RWPE2 (cell line): ENCODE results near the gene SUN1.

Experiments used
- ATAC-seq: fragments of 200-7000 bp; cut with Tn5 transposase; 3 replicates; pipeline ENCODE4 v1.9.1; 2021; ENCODE audit warnings: low read depth
- DNase-seq: peaks from one replicate; pipeline ENCODE4 v3.0.0-alpha.2; 2020; ENCODE audit warnings: low spot score
- H3K27ac ChIP-seq: fragments of 450-650 bp; 2 replicates; pipeline ENCODE4 v1.5.1; 2017; ENCODE audit warnings: mild to moderate bottlenecking; ENCODE audit not compliant: poor library complexity, severe bottlenecking
- H3K27me3 ChIP-seq: fragments of 250-450 bp; sonication (Bioruptor Pico); 2 replicates; pipeline ENCODE4 v1.5.1; 2021; ENCODE audit warnings: mild to moderate bottlenecking, moderate library complexity; ENCODE audit not compliant: insufficient read depth, poor library complexity, severe bottlenecking
- H3K36me3 ChIP-seq: fragments of 250-450 bp; sonication (Bioruptor Pico); 2 replicates; pipeline ENCODE4 v1.5.1; 2020; ENCODE audit warnings: low read depth, mild to moderate bottlenecking, moderate library complexity
- H3K4me1 ChIP-seq: fragments of 250-450 bp; sonication (Bioruptor Pico); 2 replicates; pipeline ENCODE4 v1.5.1; 2021; ENCODE audit warnings: mild to moderate bottlenecking, moderate library complexity; ENCODE audit not compliant: insufficient read depth, poor library complexity, severe bottlenecking
- H3K4me3 ChIP-seq: fragments of 250-450 bp; sonication (Bioruptor Pico); 2 replicates; pipeline ENCODE4 v1.5.1; 2021; ENCODE audit warnings: mild to moderate bottlenecking, moderate library complexity; ENCODE audit not compliant: severe bottlenecking
- H3K9me3 ChIP-seq: fragments of 250-450 bp; sonication (Bioruptor Pico); 2 replicates; pipeline ENCODE4 v1.5.1; 2021; ENCODE audit warnings: mild to moderate bottlenecking, moderate library complexity; ENCODE audit not compliant: severe bottlenecking
- TF ChIP-seq, protein P1 (sequence below): fragments of 450-650 bp; IDR thresholded peaks from one replicate; pipeline ENCODE4 v1.5.1; 2017; ENCODE audit warnings: mild to moderate bottlenecking, moderate library complexity; ENCODE audit not compliant: poor library complexity, severe bottlenecking

The SUN1 gene

DNA sequence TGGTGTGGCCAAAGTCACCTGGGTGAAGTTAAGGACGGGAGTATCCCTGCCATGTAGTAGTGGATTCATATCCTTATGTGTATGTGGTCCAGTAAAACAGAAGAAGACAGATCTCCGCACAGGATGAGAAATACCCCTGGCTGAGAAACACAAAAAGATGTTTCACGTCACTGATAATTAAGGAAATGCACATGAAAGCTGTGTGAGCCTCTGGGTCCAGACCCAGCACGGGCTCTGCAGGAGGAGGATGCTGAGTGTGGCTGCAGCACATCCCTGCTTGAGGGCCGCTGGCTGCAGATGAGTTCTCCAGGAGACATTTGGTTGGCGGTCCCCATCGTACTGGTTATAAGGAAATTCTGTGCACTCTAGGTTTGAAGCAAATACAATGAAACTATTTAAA lies 8.2 kb upstream of the SUN1 start:
- peak; percentile 20 for DNase-seq
- peaks cover 15% of the 10 kb centered on the region for H3K4me1 ChIP-seq

DNA sequence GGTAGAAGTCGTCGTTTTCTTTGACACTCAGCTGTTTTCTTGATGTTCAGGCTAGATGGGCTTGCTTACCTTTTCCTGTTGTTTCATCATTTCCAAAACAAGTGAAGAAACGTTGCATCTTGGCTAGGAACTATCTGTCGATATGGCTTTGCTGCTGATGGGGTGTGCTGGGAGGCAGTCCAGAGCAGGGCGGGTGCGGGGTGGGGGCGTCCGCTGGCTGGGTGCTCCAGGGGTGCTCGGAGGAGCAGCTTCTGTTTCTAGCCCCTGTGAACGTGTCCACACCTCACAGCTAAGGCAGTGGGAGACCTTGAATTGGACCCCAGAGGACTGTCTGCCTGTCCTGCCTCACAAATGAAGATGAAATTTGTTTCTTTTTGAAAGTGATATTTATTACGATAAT lies 7.6 kb upstream of the SUN1 start:
- ATAC-seq (no peak), DNase-seq (peak; percentile 25)
- no peaks in the 10 kb centered on the region for H3K27me3 ChIP-seq
- peaks cover 19% of the 10 kb centered on the region for H3K36me3 ChIP-seq
- H3K27ac ChIP-seq, result no peak overlapping the region
- H3K9me3 ChIP-seq, result no peaks in the 10 kb centered on the region
- TF ChIP-seq, protein P1, sequence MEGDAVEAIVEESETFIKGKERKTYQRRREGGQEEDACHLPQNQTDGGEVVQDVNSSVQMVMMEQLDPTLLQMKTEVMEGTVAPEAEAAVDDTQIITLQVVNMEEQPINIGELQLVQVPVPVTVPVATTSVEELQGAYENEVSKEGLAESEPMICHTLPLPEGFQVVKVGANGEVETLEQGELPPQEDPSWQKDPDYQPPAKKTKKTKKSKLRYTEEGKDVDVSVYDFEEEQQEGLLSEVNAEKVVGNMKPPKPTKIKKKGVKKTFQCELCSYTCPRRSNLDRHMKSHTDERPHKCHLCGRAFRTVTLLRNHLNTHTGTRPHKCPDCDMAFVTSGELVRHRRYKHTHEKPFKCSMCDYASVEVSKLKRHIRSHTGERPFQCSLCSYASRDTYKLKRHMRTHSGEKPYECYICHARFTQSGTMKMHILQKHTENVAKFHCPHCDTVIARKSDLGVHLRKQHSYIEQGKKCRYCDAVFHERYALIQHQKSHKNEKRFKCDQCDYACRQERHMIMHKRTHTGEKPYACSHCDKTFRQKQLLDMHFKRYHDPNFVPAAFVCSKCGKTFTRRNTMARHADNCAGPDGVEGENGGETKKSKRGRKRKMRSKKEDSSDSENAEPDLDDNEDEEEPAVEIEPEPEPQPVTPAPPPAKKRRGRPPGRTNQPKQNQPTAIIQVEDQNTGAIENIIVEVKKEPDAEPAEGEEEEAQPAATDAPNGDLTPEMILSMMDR, result no peak
- no peak overlapping the region for H3K4me3 ChIP-seq
- peaks cover 15% of the 10 kb centered on the region for H3K4me1 ChIP-seq

More for the DNA sequence above, 8.2 kb upstream of the SUN1 start:
- no peaks in the 10 kb centered on the region for H3K27me3 ChIP-seq
- TF ChIP-seq, protein P1, result no peak
- no peak for ATAC-seq
- no peak overlapping the region for H3K4me3 ChIP-seq
- no peaks in the 10 kb centered on the region for H3K9me3 ChIP-seq
- H3K36me3 ChIP-seq, result peaks cover 19% of the 10 kb centered on the region
- peak overlapping the region; percentile 15 for H3K27ac ChIP-seq

DNA sequence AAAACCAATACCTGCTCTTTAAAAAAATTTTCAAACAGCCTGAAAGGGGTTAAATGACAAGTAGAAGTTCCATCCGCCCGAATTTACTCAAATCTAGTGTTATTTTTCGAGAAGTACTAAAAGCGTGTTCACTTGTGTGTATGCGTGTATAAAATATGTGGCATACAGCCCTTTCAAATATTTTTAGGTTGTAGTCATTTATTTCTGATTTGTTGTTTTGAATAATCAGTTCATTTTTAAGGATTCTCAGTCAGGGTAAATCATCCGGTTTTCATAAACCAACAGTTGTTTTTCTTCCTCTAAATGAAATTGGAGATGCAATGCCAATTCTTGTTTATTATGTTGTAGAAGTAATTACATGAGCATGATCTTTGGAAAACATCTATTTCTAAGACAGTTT lies 6.9 kb upstream of the SUN1 start:
- no peak for ATAC-seq
- Histone ChIP-seq H3K36me3 (peaks cover 14% of the 10 kb centered on the region), H3K4me3 (no peak overlapping the region), H3K27me3 (no peaks in the 10 kb centered on the region), H3K9me3 (no peaks in the 10 kb centered on the region), H3K4me1 (peaks cover 18% of the 10 kb centered on the region), H3K27ac (no peak overlapping the region)
- TF ChIP-seq, protein P1, result no peak
- DNase-seq, result no peak

DNA sequence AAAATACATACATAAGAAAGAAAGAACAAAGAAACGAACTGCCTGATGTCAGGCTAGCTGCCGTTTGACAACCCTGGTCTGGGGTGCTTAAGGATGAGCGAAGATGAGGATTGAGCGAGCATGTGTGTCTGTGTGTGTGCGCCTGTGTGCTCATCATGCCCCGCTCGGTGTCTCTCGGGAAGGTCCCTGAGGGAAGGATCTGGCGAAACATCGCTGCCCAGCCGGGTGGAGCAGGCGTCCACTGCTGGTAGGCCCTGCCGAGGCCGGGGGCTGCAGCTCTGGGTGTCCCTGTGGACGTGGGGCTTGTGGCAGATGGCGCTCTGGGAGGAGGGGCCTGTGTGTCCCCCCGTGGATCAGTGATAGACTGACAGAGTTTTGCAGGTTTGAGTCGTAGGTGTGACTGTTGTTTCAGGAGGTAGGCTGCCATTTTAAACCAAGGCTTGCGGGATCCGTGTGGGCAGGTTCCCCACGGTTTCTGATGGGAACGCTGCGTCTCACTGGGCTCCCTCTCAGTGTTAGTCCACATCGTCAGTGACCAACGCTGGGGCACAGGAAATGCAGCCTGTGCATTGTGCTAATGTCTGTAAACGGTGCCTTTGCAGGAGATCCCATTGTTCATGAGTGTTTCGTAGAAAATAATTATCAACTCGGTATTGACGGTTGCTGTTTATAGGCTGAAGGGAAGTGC lies 5.9 kb upstream of the SUN1 start:
- H3K27ac ChIP-seq, result no peak overlapping the region
- no peaks in the 10 kb centered on the region for H3K9me3 ChIP-seq
- H3K27me3 ChIP-seq, result no peaks in the 10 kb centered on the region
- H3K4me3 ChIP-seq, result no peak overlapping the region
- peaks cover 27% of the 10 kb centered on the region for H3K4me1 ChIP-seq
- peaks cover 13% of the 10 kb centered on the region for H3K36me3 ChIP-seq
- ATAC-seq, result no peak
- DNase-seq, result peak; percentile 52
- TF ChIP-seq, protein P1, result no peak
